WERI-Rb-1 (cell line): ENCODE measurements around the gene VANGL1.

Source experiments
- DNase-seq: peaks from one replicate; pipeline ENCODE4 v3.0.0-alpha.2; 2020
- H3K27ac ChIP-seq: fragments of 250-450 bp; sonication (Bioruptor Pico); 2 replicates; pipeline ENCODE4 v1.5.1; 2020; ENCODE audit warnings: mild to moderate bottlenecking, moderate library complexity
- H3K27me3 ChIP-seq: fragments of 250-450 bp; sonication (Bioruptor Pico); 2 replicates; pipeline ENCODE4 v1.5.1; 2021; ENCODE audit warnings: mild to moderate bottlenecking, low read depth, moderate library complexity; ENCODE audit not compliant: insufficient read depth, severe bottlenecking
- H3K36me3 ChIP-seq: fragments of 250-450 bp; sonication (Bioruptor Pico); 2 replicates; pipeline ENCODE4 v1.5.1; 2020; ENCODE audit warnings: mild to moderate bottlenecking, moderate library complexity
- H3K4me3 ChIP-seq: 2 replicates; pipeline ENCODE4 v1.5.1; 2011; ENCODE audit warnings: low read depth, mild to moderate bottlenecking, control low read depth, low read length
- H3K9me3 ChIP-seq: fragments of 250-450 bp; sonication (Bioruptor Pico); 2 replicates; pipeline ENCODE4 v1.5.1; 2021; ENCODE audit warnings: mild to moderate bottlenecking, moderate library complexity; ENCODE audit not compliant: severe bottlenecking
- TF ChIP-seq, protein P1 (sequence below): IDR thresholded peaks from 2 replicates; pipeline ENCODE4 v1.5.1; 2011; ENCODE audit warnings: low read depth, mild to moderate bottlenecking, control low read depth, inconsistent platforms, low read length

VANGL1 gene

DNA sequence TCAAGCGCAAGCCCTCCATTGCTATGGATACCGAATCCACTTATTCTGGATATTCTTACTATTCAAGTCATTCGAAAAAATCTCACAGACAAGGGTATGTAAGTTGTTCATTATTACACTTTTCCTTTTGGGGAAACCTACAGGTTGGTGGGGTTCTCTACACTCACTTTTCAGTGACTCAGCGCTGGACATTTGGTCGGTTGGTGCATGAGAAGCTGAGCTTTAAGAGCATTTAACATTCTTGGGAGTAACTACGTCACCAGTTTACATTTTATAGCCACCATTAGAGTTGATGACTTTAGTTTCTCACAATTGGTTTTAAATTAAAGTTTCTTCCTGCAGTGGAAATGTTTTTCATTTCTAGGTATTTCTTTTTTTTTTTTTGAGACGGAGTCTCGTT is 9.6 kb downstream of the VANGL1 start:
- Histone ChIP-seq H3K4me3 (no peak overlapping the region), H3K9me3 (no peaks in the 10 kb centered on the region), H3K27me3 (no peaks in the 10 kb centered on the region), H3K27ac (no peak overlapping the region), H3K36me3 (no peaks in the 10 kb centered on the region)
- TF ChIP-seq, protein P1, sequence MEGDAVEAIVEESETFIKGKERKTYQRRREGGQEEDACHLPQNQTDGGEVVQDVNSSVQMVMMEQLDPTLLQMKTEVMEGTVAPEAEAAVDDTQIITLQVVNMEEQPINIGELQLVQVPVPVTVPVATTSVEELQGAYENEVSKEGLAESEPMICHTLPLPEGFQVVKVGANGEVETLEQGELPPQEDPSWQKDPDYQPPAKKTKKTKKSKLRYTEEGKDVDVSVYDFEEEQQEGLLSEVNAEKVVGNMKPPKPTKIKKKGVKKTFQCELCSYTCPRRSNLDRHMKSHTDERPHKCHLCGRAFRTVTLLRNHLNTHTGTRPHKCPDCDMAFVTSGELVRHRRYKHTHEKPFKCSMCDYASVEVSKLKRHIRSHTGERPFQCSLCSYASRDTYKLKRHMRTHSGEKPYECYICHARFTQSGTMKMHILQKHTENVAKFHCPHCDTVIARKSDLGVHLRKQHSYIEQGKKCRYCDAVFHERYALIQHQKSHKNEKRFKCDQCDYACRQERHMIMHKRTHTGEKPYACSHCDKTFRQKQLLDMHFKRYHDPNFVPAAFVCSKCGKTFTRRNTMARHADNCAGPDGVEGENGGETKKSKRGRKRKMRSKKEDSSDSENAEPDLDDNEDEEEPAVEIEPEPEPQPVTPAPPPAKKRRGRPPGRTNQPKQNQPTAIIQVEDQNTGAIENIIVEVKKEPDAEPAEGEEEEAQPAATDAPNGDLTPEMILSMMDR: no peak
- no peak for DNase-seq

DNA sequence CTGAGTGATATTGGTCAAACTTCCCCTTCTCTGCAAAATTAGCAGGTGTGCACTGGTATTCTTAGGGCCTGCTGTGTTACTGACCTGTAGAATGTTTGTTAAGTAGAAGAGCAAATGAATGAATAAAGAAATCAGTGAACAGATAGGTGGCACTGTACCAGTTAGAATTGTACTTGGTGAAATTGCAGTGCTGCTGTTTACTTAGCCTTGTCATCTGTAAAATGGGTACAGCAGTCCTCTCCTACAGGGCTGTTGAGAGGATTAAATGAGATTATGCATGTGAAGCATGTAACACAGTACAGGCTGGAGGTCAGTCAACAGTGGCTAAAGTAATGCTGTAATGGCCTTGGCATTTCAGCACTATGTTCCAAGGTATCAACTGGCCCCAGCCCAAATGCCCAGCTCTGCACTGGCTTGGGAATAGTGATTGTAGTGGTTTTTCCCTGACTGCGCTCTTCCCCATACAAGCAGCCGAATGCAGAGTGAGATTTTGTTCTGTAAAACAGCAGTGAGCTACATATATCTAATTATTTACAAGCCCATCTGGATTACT is 10.5 kb downstream of the VANGL1 start:
- Histone ChIP-seq H3K4me3 (no peak overlapping the region), H3K27me3 (no peaks in the 10 kb centered on the region), H3K27ac (no peak overlapping the region), H3K9me3 (no peaks in the 10 kb centered on the region), H3K36me3 (no peaks in the 10 kb centered on the region)
- TF ChIP-seq, protein P1: no peak
- no peak for DNase-seq

DNA sequence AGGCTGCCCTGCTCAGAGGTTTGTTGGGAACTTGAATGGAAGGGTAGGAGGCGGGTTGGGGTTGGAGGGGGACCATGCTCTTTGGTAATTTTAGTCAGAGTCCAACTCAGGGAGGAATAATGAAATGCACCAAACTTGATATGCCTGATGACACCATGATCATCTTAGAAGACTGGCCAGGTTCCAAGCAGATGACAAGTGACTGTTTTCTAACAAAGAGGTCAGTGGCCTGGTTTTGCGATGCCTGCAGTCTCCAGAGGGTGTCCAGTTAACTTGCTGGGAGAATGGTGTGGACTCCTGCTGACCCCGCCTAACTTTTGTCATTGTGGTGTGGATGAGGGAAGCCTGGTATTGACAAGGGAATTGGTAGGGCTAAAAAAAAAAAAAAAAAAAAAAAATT is 12.4 kb downstream of the VANGL1 start:
- H3K36me3 ChIP-seq: no peaks in the 10 kb centered on the region
- no peak overlapping the region for H3K27ac ChIP-seq
- no peaks in the 10 kb centered on the region for H3K27me3 ChIP-seq
- H3K9me3 ChIP-seq: no peaks in the 10 kb centered on the region
- TF ChIP-seq, protein P1: no peak
- DNase-seq: no peak
- H3K4me3 ChIP-seq: no peak overlapping the region

DNA sequence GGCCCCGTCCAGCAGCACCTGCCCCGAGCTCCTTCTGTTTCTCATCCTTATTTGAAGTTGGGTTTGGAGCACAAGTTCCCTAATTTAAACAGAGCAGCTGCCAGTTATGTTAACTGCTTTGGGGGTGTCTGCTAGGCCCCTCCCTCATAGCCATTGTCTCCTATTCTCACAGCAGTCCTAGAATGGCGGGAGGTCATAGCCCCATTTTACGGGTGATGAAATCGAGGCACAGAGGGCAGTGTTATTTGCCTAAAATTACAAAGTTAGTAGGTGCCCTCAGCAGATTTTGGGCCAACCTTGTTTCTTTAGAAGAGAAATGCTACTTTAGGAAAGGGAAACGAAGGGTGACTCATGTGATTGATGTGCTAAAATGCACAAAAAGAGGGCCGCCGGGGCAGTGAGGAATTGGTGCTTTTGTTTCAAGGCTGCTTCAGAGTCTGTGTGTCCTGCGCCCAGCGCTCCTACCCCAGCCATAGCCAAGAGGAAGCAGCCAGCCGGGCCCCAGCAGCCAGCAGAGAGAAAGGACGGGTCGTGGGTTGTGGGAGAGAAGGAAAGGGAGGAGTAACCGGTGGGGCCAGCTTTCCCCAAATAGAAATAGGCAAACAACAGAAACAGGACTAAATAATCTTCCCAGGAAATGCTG is 13.0 kb downstream of the VANGL1 start:
- TF ChIP-seq, protein P1: no peak
- Histone ChIP-seq H3K27ac (no peak overlapping the region), H3K4me3 (no peak overlapping the region), H3K9me3 (no peaks in the 10 kb centered on the region), H3K36me3 (no peaks in the 10 kb centered on the region), H3K27me3 (no peaks in the 10 kb centered on the region)
- DNase-seq: no peak

DNA sequence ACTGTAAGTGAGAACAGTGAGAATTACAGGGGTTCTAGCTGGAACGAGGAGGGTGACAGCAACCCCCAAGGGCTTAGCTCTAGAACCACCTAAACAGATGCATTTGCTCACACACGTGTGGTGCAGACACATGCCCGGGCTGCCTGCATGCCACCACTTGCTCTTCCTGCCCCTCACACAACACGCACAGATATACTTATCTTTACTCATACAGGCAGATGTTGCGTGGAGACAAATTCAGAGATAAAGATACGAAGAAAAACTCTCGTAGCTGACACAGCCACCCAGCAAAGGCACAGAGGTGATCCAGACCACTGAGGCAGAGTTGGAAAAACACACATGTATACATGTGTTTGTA is 13.5 kb downstream of the VANGL1 start:
- H3K9me3 ChIP-seq: no peaks in the 10 kb centered on the region
- H3K4me3 ChIP-seq: no peak overlapping the region
- H3K27ac ChIP-seq: no peak overlapping the region
- no peaks in the 10 kb centered on the region for H3K36me3 ChIP-seq
- TF ChIP-seq, protein P1: no peak
- H3K27me3 ChIP-seq: no peaks in the 10 kb centered on the region
- DNase-seq: no peak

DNA sequence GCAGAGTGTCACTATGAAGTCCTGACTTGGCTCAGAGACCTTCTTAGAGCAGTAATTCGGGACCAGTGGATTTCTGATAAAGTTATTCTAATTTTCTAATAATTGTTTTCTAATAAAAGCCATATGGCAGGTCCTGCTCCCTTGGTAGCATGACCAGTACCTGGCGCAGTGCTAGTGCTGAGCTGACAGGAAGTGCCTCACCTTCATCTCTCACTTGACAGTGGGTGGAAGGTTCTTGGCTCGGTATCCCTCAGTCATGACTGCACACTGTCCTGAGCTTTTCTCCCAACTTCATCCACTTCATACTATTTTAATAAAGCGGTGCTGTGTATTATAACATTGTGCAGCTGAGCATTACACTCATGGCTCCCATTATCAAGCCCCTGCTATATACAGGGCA is 14.1 kb downstream of the VANGL1 start:
- TF ChIP-seq, protein P1: no peak
- Histone ChIP-seq H3K9me3 (no peaks in the 10 kb centered on the region), H3K4me3 (no peak overlapping the region), H3K36me3 (no peaks in the 10 kb centered on the region), H3K27ac (no peak overlapping the region), H3K27me3 (no peaks in the 10 kb centered on the region)
- DNase-seq: no peak
